NCI-H2196 (cell line): ENCODE results near the gene MLPH.
A peak's percentile ranks its signal among the peaks of the same experiment; 100 is the strongest.

Experiments used
- DNase-seq: peaks from one replicate; lab custom pipeline; 2025; ENCODE audit not compliant: unreplicated experiment; lab: John Stamatoyannopoulos, UW

Gene MLPH

DNA sequence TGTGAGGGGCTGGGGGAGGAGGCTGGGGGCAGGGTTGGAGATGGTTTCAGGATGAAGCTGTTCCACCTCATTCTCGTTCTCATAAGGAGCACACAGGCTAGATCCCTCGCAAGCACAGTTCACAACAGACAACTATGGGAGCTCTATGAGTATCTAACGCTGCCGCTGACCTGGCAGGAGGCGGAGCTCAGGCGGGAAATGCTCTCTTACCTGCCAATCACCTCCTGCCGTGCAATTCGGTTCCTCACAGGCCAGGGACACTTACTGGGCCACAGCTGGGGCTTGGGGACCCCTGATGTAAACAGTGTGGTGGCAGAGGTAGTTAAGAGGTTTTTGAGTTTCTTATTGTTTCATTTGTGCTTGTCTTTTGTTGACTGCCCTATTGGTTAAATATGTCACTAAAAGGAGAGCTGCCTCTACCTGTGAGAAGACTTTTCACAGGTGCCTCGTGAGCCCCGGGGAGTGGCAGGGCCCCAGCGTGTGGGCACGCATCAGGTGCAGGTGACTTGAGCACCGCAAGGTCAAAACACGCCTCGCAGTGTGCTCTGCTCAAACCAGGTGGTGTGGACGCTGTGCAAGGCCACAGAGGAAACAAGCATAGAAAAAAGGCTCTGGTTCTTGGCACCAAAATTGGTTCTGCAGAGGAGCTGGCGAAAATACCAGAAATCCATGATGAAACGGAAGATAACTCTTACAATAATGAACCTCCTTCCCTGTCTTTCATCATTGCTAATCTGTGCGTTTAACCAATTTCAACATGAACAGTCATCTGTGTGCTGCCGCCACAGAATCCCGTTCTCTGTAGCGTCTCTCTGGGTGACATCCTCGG lies 10.2 kb downstream of the MLPH start:
- no peak for DNase-seq

DNA sequence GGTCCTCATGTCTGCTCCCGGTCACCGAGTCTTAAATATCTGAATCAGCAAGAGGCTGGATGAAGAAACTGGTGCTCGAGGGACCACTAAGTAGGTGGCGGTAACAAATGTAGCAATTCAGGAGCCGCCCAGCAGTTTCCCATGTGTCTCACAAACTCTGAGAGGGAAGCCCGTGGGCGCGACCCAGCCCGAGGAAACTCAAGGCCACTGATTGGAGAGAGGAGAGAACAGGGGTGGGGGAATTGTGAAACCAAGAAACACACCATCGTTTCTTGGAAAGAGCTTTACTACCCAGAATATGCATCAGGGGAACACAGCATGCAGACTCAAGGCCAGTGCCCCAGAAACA lies 10.8 kb downstream of the MLPH start:
- DNase-seq = no peak

GRCh38 chr2:237498341-237498740 lies 11.3 kb downstream of the MLPH start:
- no peak for DNase-seq

- no peak for DNase-seq
These were observed 13.8 kb downstream of the MLPH start for GRCh38 chr2:237500681-237501424.

DNA sequence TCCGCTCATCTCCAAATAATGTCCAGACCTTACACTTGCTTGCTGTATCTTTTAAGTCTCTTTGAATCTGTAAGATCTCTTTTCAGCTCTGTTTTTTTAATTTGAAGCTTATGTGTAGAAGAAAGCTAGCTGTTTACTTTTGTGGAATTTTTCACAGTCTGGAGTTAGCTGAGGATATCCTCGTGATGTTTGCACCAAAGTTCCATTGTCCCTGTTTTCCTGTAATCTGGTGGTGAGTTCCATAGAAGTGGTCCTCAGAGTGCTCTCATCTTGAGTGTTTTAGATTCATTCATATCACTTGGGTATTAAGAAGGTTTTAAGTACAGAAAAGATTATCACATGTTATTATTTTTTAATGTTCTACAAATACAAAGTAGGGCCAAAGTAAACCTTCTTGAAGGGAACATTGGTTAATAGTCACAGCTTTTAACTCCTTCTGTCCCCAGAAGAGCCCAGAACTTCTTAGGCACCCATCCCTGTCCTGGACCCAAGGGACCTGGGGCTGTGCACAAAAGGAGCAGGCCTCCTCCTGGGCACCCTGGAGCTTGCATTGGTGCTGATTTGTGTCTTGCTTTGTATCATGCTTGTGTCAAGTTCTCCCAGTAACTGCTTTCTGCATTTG lies 15.0 kb downstream of the MLPH start:
- no peak for DNase-seq

GRCh38 chr2:237503201-237503600 lies 16.1 kb downstream of the MLPH start:
- DNase-seq = no peak

DNA sequence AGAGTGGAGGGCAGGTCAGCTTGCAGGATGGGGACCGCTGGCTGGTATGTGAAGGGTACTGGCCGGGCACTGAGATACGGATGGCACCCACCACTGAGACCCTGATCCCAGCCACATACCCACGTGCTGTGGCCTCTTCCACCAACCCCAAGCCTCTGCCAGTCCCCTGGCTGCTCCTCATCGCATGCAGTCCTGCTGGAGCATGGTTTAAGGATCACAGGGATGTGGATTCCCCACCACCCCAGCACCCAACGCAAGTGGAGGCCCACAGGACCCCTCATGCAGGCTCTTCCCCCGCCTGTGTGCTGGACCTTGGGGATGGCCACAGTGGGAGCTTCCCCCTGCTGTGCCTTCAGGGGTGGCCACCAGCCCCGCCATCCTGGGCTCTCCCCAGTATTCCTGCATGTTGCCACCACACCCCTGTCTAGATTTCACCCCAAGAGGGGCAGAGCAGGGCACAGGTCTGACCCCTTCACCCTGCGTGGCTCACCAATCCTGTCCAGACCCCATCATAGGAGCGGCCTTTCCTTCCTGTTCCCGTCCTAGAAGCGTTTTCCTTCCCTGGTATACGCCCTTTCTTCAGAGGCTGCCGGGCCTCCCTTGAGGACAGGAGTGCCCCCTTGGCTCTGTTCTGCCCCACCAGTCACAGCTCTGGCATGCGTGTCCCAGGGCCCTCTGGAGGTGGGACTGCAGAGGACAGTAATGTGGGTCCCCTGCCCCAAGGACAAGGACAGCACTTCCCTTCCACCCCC lies 18.3 kb downstream of the MLPH start:
- no peak for DNase-seq

GRCh38 chr2:237507512-237507911 lies 20.5 kb downstream of the MLPH start:
- DNase-seq = no peak

- no peak for DNase-seq
These were observed 21.3 kb downstream of the MLPH start for GRCh38 chr2:237508361-237508760.

GRCh38 chr2:237509151-237509550 lies 22.1 kb downstream of the MLPH start:
- no peak for DNase-seq

DNA sequence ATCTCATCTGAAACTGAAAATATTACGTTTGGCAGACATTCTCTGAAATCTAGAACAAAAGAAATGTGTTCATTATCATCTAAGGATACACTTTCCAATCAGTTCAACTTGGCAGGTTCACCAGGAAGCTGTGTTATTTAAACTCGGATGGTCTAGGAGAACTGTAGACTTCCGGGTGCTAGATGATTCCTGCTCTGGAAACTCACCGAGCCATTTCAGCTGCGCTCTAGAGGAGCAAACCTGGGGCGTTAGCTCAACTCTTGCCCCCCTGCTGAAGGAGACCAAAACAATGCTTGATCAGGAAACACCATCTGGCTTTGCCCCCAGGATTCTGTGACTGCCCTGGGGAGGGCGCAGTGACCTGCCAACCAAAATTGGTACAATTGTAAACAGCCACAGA lies 22.9 kb downstream of the MLPH start:
- peak; percentile 39 for DNase-seq

DNA sequence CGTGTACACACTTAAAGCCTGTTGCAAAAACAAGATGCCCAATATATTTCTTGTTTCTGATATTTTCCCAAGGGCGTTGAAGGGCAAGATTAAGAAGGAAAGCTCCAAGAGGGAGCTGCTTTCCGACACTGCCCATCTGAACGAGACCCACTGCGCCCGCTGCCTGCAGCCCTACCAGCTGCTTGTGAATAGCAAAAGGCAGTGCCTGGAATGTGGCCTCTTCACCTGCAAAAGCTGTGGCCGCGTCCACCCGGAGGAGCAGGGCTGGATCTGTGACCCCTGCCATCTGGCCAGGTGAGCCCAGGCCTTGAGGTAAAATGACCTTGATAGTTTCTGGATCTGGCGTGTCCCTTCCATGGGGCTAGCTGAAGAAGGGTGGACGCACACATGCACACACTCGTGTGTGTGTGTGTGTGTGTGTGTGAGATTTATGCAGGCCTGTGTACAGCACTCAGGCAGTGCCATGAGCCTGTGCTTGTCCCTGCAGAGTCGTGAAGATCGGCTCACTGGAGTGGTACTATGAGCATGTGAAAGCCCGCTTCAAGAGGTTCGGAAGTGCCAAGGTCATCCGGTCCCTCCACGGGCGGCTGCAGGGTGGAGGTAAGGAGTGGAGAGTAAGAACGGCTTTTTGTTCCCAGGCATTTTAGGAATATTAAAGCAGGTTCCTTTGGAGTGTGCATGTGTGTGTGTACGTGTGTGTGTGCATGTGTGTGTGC lies 23.6 kb downstream of the MLPH start:
- DNase-seq = no peak

- DNase-seq = no peak
These were observed 24.4 kb downstream of the MLPH start for GRCh38 chr2:237511433-237511832.

DNA sequence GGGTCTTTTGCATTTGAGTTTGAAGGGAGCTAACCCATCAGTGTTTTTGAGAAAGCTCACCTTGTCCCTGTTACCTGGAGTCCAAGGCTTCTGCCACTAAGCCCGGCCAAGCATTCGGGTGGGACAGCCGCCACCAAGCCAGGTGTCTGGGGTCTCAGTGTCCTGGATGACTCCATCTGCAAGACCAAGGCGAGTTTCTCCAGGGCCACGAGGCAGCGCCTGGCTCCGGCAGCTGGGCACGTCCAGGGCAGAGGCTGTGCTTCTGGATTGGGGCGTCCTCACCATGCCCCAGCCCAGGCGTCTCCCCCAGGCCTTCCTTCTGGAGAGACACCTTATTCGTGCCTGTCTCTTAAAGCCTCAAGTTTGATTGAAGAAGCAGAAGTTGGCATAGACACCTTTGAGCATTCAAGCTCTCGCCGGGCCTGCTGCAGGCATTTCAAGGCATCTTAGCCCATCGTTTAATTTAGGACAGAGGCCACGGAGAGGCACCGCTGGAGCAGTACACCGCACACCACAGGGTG lies 24.9 kb downstream of the MLPH start:
- DNase-seq = no peak

DNA sequence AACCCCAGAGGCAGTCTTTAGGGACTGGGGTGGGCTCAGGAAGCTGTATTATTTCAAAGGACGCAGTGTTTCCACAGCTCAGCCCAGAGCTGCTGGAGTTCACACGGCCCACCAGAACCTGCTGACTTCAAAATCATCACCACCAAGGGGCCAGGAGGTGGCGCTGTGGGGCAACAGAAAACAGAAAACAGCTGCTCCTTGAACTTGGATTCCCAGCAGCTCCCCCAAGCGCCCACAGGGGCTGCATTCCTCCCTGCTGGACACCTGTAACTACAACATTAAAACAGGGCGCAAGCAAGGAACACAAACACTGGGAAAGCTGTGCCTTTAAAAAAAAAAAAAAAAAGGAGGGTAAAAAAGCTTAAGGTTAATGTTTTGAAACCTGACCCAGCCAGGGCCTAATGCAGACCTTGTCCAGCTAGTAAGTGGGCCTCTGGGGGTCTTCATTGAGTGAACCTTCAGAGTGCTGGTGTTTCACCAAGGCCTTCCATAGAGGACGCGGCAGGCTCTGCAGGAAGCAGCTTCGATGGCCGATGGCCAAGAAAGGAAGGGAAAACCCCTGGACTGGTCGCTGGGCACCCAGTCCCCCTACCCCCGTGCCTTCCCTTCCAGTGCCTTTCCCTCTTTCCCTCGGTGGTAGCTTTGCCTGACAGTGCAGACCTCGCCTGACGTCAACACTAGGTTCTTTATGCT lies 25.9 kb downstream of the MLPH start:
- peak; percentile 76 for DNase-seq

- DNase-seq = no peak
These were observed 26.6 kb downstream of the MLPH start for GRCh38 chr2:237513693-237514092.

DNA sequence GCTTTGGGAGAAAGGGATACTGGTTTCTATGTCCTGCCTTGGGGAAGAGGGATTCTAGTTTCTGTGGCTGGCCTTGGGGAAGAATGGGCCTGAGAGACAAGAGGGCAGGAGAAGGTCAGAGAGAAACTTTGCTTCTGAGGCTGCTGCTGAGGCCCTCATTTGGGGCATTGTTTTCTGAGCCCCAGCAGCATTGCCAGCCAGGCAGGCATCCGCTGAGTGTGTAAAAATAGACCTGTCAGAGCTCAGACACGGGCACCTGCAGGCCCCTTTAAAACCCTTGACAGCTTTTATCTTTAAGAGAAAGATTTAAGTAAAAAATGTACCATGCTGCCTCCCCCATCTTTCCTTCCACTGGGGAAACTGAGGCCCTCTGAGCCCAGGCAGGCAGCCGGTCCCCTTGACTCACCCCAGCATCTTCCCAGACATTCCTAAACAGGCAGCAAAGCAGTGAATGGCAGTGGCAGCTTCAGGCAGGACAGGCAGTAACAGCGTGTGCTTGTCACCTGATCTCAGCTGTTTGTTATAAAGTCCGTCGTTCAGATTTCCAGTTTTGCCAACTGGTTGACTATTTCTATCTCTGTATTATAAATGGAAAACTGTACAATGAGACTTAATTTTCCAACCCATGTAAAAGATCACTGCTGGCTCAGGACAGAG lies 27.6 kb downstream of the MLPH start:
- no peak for DNase-seq

GRCh38 chr2:237515166-237515565 lies 28.1 kb downstream of the MLPH start:
- no peak for DNase-seq

GRCh38 chr2:237515621-237516275 lies 28.7 kb downstream of the MLPH start:
- DNase-seq = no peak
